Measurements from ENCODE around the gene MTERF4.

Gene MTERF4

DNA sequence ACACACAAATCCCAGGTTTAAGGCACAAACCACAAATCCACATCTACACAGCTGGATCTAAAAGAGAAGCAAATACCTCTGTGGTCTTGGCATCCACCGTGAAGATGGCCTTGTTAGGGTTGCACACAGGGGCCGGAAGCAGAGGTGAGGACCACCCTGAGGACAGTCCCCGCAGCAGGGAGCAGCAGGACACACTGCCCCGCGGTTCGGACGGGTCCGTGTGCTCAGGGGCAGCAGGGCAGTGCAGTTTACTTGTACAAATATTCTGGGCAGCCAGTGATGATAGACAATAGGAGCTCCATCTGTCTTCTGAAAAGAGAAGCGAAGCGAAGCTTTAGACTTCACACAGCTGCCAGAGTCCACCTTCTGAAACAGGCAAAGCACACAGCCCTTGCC, 38.4 kb upstream of the MTERF4 start:
- H3K36me3 ChIP-seq (ENCODE audit: control insufficient read depth, insufficient read depth, low read length) = no peaks in the 10 kb centered on the region
- no peak overlapping the region for H3K9ac ChIP-seq (ENCODE audit: low read length)
- H3K4me3 ChIP-seq (ENCODE audit: low read length) = no peak overlapping the region
- H3K4me1 ChIP-seq (ENCODE audit: control insufficient read depth, insufficient read depth, low read length) = no peaks in the 10 kb centered on the region
- no peaks in the 10 kb centered on the region for H3K9me3 ChIP-seq (ENCODE audit: control insufficient read depth, low read length)
- H3K27me3 ChIP-seq (ENCODE audit: control insufficient read depth, insufficient read depth, low read length) = no peaks in the 10 kb centered on the region

- H3K9ac ChIP-seq (ENCODE audit: low read length) = no peak overlapping the region
- no peaks in the 10 kb centered on the region for H3K27me3 ChIP-seq (ENCODE audit: control insufficient read depth, insufficient read depth, low read length)
These were observed 37.7 kb upstream of the MTERF4 start for GRCh38 chr2:241139531-241140444.

DNA sequence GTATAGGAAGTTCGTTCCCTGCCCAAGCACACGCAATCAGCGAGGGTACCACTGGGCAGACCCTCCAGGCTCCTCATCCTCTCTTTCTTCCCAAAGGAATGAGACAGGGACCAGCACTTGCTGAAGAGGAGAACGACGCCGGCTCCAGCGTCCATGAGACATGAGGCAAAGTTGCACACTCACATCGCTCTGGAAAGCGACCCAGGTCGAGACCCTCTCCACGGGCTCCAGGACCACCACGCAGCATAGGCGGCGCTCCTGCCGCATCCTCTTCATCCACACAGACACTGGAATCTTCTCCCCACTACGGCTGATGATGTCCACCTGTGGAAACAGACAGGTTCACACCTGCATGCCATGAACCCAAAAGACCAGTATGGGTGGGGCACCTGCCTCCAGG, 36.4 kb upstream of the MTERF4 start:
- Histone ChIP-seq H3K9me3 (ENCODE audit: control insufficient read depth, low read length) (no peaks in the 10 kb centered on the region), H3K4me1 (ENCODE audit: control insufficient read depth, insufficient read depth, low read length) (no peaks in the 10 kb centered on the region), H3K36me3 (ENCODE audit: control insufficient read depth, insufficient read depth, low read length) (no peaks in the 10 kb centered on the region), H3K9ac (ENCODE audit: low read length) (no peak overlapping the region), H3K27me3 (ENCODE audit: control insufficient read depth, insufficient read depth, low read length) (no peaks in the 10 kb centered on the region), H3K4me3 (ENCODE audit: low read length) (no peak overlapping the region)

More at GRCh38 chr2:241139531-241140444, 37.7 kb upstream of the MTERF4 start:
- Histone ChIP-seq H3K4me1 (ENCODE audit: control insufficient read depth, insufficient read depth, low read length) (no peaks in the 10 kb centered on the region), H3K9me3 (ENCODE audit: control insufficient read depth, low read length) (no peaks in the 10 kb centered on the region), H3K4me3 (ENCODE audit: low read length) (no peak overlapping the region), H3K36me3 (ENCODE audit: control insufficient read depth, insufficient read depth, low read length) (no peaks in the 10 kb centered on the region)

GRCh38 chr2:241137276-241138190, 35.4 kb upstream of the MTERF4 start:
- H3K4me3 ChIP-seq (ENCODE audit: low read length) = no peak overlapping the region
- H3K36me3 ChIP-seq (ENCODE audit: control insufficient read depth, insufficient read depth, low read length) = no peaks in the 10 kb centered on the region

GRCh38 chr2:241136661-241137260, 34.7 kb upstream of the MTERF4 start:
- no peak overlapping the region for H3K9ac ChIP-seq (ENCODE audit: low read length)
- no peaks in the 10 kb centered on the region for H3K4me1 ChIP-seq (ENCODE audit: control insufficient read depth, insufficient read depth, low read length)
- H3K27me3 ChIP-seq (ENCODE audit: control insufficient read depth, insufficient read depth, low read length) = no peaks in the 10 kb centered on the region
- H3K36me3 ChIP-seq (ENCODE audit: control insufficient read depth, insufficient read depth, low read length) = no peaks in the 10 kb centered on the region
- no peak overlapping the region for H3K4me3 ChIP-seq (ENCODE audit: low read length)
- H3K9me3 ChIP-seq (ENCODE audit: control insufficient read depth, low read length) = no peaks in the 10 kb centered on the region

More at GRCh38 chr2:241137276-241138190, 35.4 kb upstream of the MTERF4 start:
- H3K27me3 ChIP-seq (ENCODE audit: control insufficient read depth, insufficient read depth, low read length) = no peaks in the 10 kb centered on the region
- no peak overlapping the region for H3K9ac ChIP-seq (ENCODE audit: low read length)
- no peaks in the 10 kb centered on the region for H3K4me1 ChIP-seq (ENCODE audit: control insufficient read depth, insufficient read depth, low read length)
- H3K9me3 ChIP-seq (ENCODE audit: control insufficient read depth, low read length) = no peaks in the 10 kb centered on the region

- Histone ChIP-seq H3K9ac (ENCODE audit: low read length) (no peak overlapping the region), H3K4me3 (ENCODE audit: low read length) (no peak overlapping the region), H3K27me3 (ENCODE audit: control insufficient read depth, insufficient read depth, low read length) (no peaks in the 10 kb centered on the region), H3K4me1 (ENCODE audit: control insufficient read depth, insufficient read depth, low read length) (no peaks in the 10 kb centered on the region), H3K36me3 (ENCODE audit: control insufficient read depth, insufficient read depth, low read length) (no peaks in the 10 kb centered on the region), H3K9me3 (ENCODE audit: control insufficient read depth, low read length) (no peaks in the 10 kb centered on the region)
These were observed 34.1 kb upstream of the MTERF4 start for GRCh38 chr2:241136191-241136590.

- H3K9ac ChIP-seq (ENCODE audit: low read length) = no peak overlapping the region
- no peaks in the 10 kb centered on the region for H3K9me3 ChIP-seq (ENCODE audit: control insufficient read depth, low read length)
- no peak overlapping the region for H3K4me3 ChIP-seq (ENCODE audit: low read length)
- no peaks in the 10 kb centered on the region for H3K36me3 ChIP-seq (ENCODE audit: control insufficient read depth, insufficient read depth, low read length)
- H3K4me1 ChIP-seq (ENCODE audit: control insufficient read depth, insufficient read depth, low read length) = no peaks in the 10 kb centered on the region
- H3K27me3 ChIP-seq (ENCODE audit: control insufficient read depth, insufficient read depth, low read length) = no peaks in the 10 kb centered on the region
These were observed 33.6 kb upstream of the MTERF4 start for GRCh38 chr2:241135737-241136136.

GRCh38 chr2:241134711-241135110, 32.6 kb upstream of the MTERF4 start:
- Histone ChIP-seq H3K4me1 (ENCODE audit: control insufficient read depth, insufficient read depth, low read length) (no peaks in the 10 kb centered on the region), H3K36me3 (ENCODE audit: control insufficient read depth, insufficient read depth, low read length) (no peaks in the 10 kb centered on the region), H3K9me3 (ENCODE audit: control insufficient read depth, low read length) (no peaks in the 10 kb centered on the region), H3K4me3 (ENCODE audit: low read length) (no peak overlapping the region), H3K9ac (ENCODE audit: low read length) (no peak overlapping the region), H3K27me3 (ENCODE audit: control insufficient read depth, insufficient read depth, low read length) (no peaks in the 10 kb centered on the region)

DNA sequence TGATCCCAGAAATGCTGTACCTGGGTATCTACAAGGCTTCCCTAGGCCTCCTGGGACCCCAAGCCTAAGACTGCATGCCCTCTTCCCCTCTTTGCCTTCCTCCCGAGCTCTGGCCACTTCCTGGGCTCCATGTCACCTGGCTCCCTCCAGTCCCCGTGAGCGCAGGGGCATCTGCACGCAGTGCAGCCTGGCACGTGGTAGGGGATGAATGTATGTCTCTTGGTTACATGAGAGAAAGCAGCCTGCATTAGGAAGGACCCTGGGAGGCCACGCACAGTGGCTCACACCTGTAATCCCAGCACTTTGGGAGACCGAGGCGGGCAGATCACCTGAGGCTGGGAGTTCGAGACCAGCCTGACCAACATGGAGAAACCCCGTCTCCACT, 31.3 kb upstream of the MTERF4 start:
- H3K4me1 ChIP-seq (ENCODE audit: control insufficient read depth, insufficient read depth, low read length) = no peaks in the 10 kb centered on the region
- no peaks in the 10 kb centered on the region for H3K36me3 ChIP-seq (ENCODE audit: control insufficient read depth, insufficient read depth, low read length)
- H3K27me3 ChIP-seq (ENCODE audit: control insufficient read depth, insufficient read depth, low read length) = no peaks in the 10 kb centered on the region
- H3K9me3 ChIP-seq (ENCODE audit: control insufficient read depth, low read length) = no peaks in the 10 kb centered on the region
- H3K4me3 ChIP-seq (ENCODE audit: low read length) = no peak overlapping the region
- H3K9ac ChIP-seq (ENCODE audit: low read length) = no peak overlapping the region

DNA sequence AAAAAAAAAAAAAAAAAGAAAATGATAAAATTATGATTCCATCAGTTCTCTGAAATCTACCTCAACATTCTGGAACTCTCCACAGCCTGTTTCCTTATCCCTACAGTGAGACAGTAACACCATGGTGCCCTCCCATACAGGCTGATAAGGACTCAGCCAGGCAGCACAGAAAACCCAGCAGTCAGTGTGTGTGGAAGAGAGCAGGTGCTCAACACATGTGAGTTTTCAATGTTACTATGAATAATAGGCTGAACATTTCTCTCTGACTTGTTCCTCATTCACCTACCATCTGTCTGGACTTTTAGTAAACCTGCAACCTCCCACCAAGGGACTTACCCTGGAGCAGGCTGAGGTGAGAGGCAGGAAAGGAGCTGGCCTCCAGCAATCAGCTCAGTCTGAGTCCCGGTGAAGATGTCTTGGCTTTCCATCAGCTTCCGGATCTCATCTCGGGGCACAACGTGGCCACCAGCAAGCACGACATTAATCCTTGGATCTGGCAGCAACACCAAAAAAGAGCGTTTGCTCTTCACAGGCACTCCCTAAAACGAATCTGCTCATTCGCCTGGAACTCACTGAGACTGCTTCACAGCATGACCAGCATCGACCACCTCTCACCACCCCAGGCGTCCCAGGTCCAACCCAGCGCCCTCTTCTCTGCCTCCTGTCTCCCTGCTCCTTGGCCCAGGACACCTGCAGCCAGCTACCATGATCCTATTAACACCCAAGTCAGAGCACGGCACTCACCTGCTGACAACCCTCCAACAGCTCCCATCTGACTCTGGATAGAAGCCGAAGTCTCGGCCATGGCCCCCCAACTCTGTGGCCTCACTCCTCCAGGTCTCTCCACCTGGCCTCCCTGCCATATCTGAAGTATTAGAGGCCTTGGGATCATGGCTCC, 30.7 kb upstream of the MTERF4 start:
- Histone ChIP-seq H3K4me1 (ENCODE audit: control insufficient read depth, insufficient read depth, low read length) (no peaks in the 10 kb centered on the region), H3K9me3 (ENCODE audit: control insufficient read depth, low read length) (no peaks in the 10 kb centered on the region), H3K4me3 (ENCODE audit: low read length) (no peak overlapping the region), H3K9ac (ENCODE audit: low read length) (no peak overlapping the region), H3K36me3 (ENCODE audit: control insufficient read depth, insufficient read depth, low read length) (no peaks in the 10 kb centered on the region), H3K27me3 (ENCODE audit: control insufficient read depth, insufficient read depth, low read length) (no peaks in the 10 kb centered on the region)

GRCh38 chr2:241131531-241131930, 29.4 kb upstream of the MTERF4 start:
- Histone ChIP-seq H3K4me1 (ENCODE audit: control insufficient read depth, insufficient read depth, low read length) (no peaks in the 10 kb centered on the region), H3K9me3 (ENCODE audit: control insufficient read depth, low read length) (no peaks in the 10 kb centered on the region), H3K9ac (ENCODE audit: low read length) (no peak overlapping the region), H3K36me3 (ENCODE audit: control insufficient read depth, insufficient read depth, low read length) (no peaks in the 10 kb centered on the region), H3K4me3 (ENCODE audit: low read length) (no peak overlapping the region), H3K27me3 (ENCODE audit: control insufficient read depth, insufficient read depth, low read length) (no peaks in the 10 kb centered on the region)

Data from mucosa of stomach (tissue), 1 donor.